HG03469 (cell line): ENCODE data around the gene MEGF6.

Experiments
- ATAC-seq: cut with Tn5 transposase; IDR thresholded peaks from one replicate; pipeline ENCODE4 v1.9.1; 2021; ENCODE audit warnings: mild to moderate bottlenecking, moderate library complexity, moderate number of reproducible peaks; ENCODE audit not compliant: unreplicated experiment

MEGF6 gene

GRCh38 chr1:3463891-3464648 is 147.2 kb downstream of the MEGF6 start:
- no peak for ATAC-seq

- no peak for ATAC-seq
Observed at GRCh38 chr1:3463408-3463863, 147.9 kb downstream of the MEGF6 start.

- ATAC-seq: no peak
Observed at GRCh38 chr1:3463013-3463385, 148.3 kb downstream of the MEGF6 start.

- no peak for ATAC-seq
Observed at GRCh38 chr1:3462356-3463012, 148.8 kb downstream of the MEGF6 start.

- ATAC-seq: no peak
Observed at GRCh38 chr1:3461934-3462275, 149.4 kb downstream of the MEGF6 start.

- ATAC-seq: no peak
Observed at GRCh38 chr1:3461238-3461933, 149.9 kb downstream of the MEGF6 start.

DNA sequence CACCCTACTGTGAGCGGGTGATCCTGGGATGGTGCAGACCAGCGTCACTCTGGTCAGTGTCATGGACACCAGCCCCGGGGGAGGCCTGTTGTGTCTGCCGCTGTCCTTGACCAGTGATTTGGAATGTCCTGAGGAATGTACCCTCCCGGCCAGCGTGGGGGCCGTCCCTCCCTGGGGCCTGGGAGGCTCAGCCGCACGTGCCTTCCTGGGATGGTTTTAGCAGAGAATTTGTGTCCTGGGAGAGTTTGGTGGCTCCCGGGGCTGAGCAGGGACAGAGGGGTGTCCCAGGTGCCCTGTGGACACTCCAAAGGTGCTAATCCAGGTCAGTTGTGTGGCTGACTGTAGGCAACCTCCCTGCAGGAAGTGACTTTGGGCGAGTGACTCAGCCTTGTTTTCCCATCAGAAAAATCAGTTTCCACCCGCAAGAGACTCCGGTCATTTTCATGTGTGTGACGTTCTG is 150.6 kb downstream of the MEGF6 start:
- ATAC-seq: no peak

- ATAC-seq: no peak
Observed at GRCh38 chr1:3459940-3460671, 151.2 kb downstream of the MEGF6 start.

DNA sequence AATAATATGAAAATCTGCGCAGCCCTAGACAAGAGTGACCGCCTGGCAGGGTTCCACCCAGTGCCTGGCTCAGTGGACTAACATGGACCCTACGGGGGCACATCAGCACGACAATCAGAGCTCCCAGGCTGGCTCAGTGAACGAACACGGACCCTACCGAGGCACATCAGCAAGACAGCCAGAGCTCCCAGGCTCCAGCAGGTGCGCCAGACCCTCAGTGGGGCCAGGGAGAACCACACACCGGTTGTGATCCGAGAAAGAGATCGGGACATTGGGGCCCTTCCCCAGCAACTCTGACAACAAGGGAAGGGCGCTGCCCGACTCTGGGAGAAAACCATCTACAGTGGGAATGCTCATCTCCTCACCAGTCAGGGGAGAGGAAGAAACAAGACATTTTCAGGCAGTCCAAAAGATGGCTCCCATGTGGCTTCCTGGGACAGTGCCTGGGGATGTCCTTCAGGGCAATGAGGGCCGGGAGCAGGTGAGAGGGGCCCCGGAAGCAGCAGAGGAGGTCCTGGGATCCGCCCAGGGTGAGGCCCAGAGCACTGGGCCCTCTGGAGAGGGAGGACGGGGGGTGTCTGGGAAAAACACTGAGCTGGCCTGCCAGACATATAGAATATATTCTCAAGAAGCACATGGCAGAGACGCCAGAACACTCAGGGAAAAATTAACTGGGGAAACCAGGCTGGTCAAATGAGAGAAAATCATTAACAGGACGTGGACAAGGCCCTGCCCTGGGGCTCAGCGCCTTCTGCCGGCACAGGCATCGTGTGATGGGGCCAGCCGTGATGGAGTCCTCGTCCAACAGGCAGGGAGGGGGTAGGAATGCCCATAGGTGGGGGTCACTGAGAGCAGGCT is 152.0 kb downstream of the MEGF6 start:
- no peak for ATAC-seq

DNA sequence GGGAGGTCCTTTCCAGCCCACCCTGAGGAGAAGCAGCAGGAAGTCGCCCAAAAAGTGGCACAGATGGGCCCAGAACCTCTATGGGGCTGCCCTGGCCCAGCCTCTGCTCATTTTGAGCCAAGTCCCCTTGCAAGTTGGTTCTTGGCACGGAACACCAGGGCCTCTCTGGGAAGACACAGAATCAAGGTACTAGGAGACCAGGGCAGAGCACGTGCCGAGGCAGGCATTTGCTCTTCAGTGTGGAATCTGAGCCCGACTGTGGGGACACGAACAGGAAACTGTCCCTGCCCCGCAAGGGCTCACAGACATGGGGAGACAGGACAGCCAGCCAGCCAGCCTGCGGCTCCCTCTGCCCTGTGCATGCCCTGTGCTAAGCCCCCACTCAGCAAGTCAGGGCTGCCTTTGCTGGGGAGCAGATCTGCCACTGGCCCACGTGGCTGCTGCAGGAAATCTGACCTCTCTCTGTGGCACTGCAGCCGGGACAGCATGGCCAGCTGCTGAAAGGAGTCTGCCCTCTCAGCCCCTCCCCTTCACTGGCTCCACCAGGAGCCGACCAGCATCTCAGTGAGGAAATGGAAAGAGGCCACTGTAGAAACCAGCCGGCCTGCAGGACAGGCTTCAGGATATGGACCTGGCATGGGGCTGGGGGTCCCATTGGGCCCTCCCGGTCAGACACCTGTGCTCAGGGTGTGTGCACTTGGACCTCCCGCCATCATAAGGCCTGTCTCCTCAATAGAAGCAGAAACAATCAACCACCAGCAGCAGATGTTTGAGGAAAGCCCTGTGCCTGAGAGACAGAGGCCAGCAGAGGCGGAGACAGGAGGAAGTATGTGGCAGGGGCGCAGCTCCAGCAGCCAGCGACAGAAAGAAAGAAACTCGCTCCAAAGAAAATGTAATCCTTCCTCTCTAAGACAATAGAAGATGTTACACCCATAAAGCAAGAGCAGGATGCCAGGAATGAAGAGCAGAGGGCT is 153.1 kb downstream of the MEGF6 start:
- no peak for ATAC-seq

DNA sequence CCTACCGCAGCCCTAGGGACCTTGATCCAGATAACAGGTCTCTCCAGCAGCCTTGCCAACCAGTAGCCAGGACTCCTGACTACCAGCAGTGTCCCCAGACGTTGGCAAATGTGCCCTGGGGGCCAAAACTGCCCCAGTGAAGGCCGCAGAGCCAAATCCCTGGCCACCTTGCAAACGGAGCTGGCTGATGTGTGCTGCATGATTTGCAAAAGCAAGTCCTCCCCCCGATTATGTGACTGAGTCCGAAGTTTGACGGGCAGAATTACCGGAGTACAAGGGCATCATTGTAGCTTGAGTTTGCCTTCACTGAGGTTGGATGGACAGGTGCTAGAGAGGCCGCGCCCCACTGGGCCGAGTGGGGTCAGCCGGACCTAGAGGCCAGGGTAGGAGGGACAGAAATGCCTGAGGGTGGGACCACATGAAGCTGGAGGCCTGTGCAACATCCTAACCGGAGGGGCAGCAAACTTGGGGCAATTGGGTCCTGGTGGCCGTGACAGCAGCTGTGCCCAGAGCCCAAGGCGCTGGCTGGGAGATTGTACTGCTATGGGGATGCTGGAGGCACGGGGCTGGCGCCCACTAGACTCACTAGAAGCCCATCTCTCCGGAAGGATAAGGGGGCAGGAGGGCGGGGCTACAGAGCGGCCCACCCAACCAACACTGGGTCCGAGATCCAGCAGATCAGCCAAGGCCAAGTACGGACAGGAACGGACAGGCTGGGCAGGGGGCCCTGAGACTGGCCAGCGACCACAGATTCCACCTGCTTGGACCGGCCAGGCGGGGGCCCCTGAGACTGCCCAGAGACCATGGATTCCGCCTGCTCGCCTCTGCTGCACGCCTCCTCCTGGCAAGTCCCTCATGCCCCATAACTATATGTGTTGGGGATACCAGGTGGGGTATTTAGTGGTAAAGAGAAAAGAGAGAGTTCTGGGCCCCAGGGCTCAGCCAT is 154.1 kb downstream of the MEGF6 start:
- ATAC-seq: no peak

GRCh38 chr1:3456449-3456963 is 154.8 kb downstream of the MEGF6 start:
- ATAC-seq: no peak

GRCh38 chr1:3455670-3456448 is 155.4 kb downstream of the MEGF6 start:
- no peak for ATAC-seq

- no peak for ATAC-seq
Observed at GRCh38 chr1:3454811-3455618, 156.3 kb downstream of the MEGF6 start.

GRCh38 chr1:3453891-3454810 is 157.2 kb downstream of the MEGF6 start, which contains the start of gene ARHGEF16:
Gene ARHGEF16, plus strand, starts transcription at chr1:3454665. Its CDS starts 8,420 bp downstream, at chr1:3463085.
- ATAC-seq: no peak
